Activated T-helper 2 cell treated with anti-CD3 and anti-CD28 coated beads, Interferon-gamma antibody, Interleukin-2, Interleukin-4, amounts not matched to agents 10 μg/mL and 5 μg/mL and 100 μg/mL, durations not matched to agents 14 hours and 24 hours and 36 hours (primary cell): ENCODE measurements around the gene ANKS1B. TPM values are rescaled to one million over a fixed set of nuclear protein-coding genes. Genes with fewer than 3 reads are reported as not detected.

Experiments
- DNase-seq: peaks from one replicate; pipeline ENCODE4 v3.0.0; 2021; ENCODE audit warnings: low spot score
- H3K27ac Mint-ChIP-seq: one replicate; pipeline ENCODE4 v1.8.0; 2021; ENCODE audit warnings: mixed read lengths
- H3K27me3 Mint-ChIP-seq: one replicate; pipeline ENCODE4 v1.8.0; 2021; ENCODE audit warnings: low read depth, mixed read lengths
- H3K36me3 Mint-ChIP-seq: one replicate; pipeline ENCODE4 v1.8.0; 2021; ENCODE audit warnings: low read depth, mixed read lengths
- H3K4me1 Mint-ChIP-seq: one replicate; pipeline ENCODE4 v1.8.0; 2021; ENCODE audit warnings: low read depth, mixed read lengths
- H3K4me3 Mint-ChIP-seq: one replicate; pipeline ENCODE4 v1.8.0; 2021; ENCODE audit warnings: low read depth, mild to moderate bottlenecking, moderate library complexity, mixed read lengths
- H3K9me3 Mint-ChIP-seq: one replicate; pipeline ENCODE4 v1.8.0; 2021; ENCODE audit warnings: mixed read lengths
- intact Hi-C: fragments of 100-400 bp; cut with micrococcal nuclease; formaldehyde crosslinking; loops from one replicate; pipeline ENCODE4 v1.15.1; 2023
- total RNA-seq: library from RNA; stranded (reverse); gene quantifications from 2 replicates; pipeline ENCODE4 v1.2.3, GENCODE V29; 2022

The ANKS1B gene
- total RNA-seq, 1 donor from 2014 or later: 1.0 TPM

- Mint-ChIP-seq H3K36me3 (no peaks in the 10 kb centered on the region), H3K4me1 (no peaks in the 10 kb centered on the region), H3K9me3 (no peaks in the 10 kb centered on the region), H3K27ac (no peak overlapping the region), H3K4me3 (no peak overlapping the region), H3K27me3 (no peaks in the 10 kb centered on the region)
- intact Hi-C loops: no loop called here
- no peak for DNase-seq
These were observed 831.4 kb downstream of the ANKS1B start for GRCh38 chr12:99153293-99153692.

GRCh38 chr12:99152337-99152736, 832.4 kb downstream of the ANKS1B start:
- intact Hi-C loops: no loop called here
- DNase-seq: no peak
- Mint-ChIP-seq H3K36me3 (no peaks in the 10 kb centered on the region), H3K9me3 (no peaks in the 10 kb centered on the region), H3K4me1 (no peaks in the 10 kb centered on the region), H3K4me3 (no peak overlapping the region), H3K27me3 (no peaks in the 10 kb centered on the region), H3K27ac (no peak overlapping the region)

DNA sequence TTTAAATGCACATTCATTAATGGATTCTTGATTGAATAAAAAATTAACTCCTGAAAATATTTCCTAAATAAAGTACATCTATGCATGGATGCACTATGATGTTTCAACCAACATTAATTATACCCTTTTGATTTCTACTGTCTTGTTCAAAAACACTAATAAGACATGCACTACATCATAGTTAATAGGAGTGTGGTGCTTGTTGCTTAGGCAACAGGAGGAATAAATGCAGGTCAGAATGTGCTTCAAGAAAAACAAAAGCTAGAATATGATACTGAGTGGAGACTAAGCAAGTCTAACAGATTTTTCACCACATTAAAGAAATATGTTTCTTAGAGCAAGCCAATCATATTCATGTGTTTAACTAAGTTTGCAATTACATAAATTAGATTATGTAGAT, 833.0 kb downstream of the ANKS1B start:
- Mint-ChIP-seq H3K4me3 (no peak overlapping the region), H3K27ac (no peak overlapping the region), H3K36me3 (no peaks in the 10 kb centered on the region), H3K27me3 (no peaks in the 10 kb centered on the region), H3K9me3 (no peaks in the 10 kb centered on the region), H3K4me1 (no peaks in the 10 kb centered on the region)
- intact Hi-C loops: no loop called here
- DNase-seq: no peak

GRCh38 chr12:99147130-99147529, 837.6 kb downstream of the ANKS1B start:
- peaks cover 5% of the 10 kb centered on the region for H3K9me3 Mint-ChIP-seq
- H3K4me1 Mint-ChIP-seq: no peaks in the 10 kb centered on the region
- no peaks in the 10 kb centered on the region for H3K36me3 Mint-ChIP-seq
- intact Hi-C loops: no loop called here
- DNase-seq: no peak
- no peak overlapping the region for H3K4me3 Mint-ChIP-seq
- no peaks in the 10 kb centered on the region for H3K27me3 Mint-ChIP-seq
- no peak overlapping the region for H3K27ac Mint-ChIP-seq

- Mint-ChIP-seq H3K27ac (no peak overlapping the region), H3K4me1 (no peaks in the 10 kb centered on the region), H3K36me3 (no peaks in the 10 kb centered on the region), H3K27me3 (no peaks in the 10 kb centered on the region), H3K9me3 (peaks cover 5% of the 10 kb centered on the region), H3K4me3 (no peak overlapping the region)
- intact Hi-C loops: no loop called here
- no peak for DNase-seq
These were observed 838.0 kb downstream of the ANKS1B start for GRCh38 chr12:99146730-99147129.

- Mint-ChIP-seq H3K27me3 (no peaks in the 10 kb centered on the region), H3K4me1 (no peaks in the 10 kb centered on the region), H3K4me3 (no peak overlapping the region), H3K36me3 (no peaks in the 10 kb centered on the region), H3K9me3 (peaks cover 5% of the 10 kb centered on the region), H3K27ac (no peak overlapping the region)
- intact Hi-C loops: no loop called here
- no peak for DNase-seq
These were observed 838.6 kb downstream of the ANKS1B start for GRCh38 chr12:99146185-99146584.

DNA sequence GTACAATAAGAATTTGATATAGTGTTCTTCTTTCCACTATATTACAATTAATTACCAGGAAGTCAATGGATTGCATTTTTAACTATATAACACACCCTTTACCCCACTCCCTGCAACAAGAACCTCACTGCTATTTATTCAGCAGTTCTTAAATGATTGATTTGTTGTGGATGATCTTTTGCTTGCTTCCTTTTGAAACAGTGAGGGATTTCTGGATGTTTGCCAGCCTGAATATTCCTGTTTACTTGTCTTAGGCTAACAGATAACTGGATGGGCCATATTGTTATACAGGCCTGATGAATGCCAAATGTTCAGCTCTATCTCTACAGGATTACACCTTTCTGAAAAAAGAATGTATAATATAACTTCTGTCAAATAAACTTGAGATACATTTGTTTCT, 842.1 kb downstream of the ANKS1B start:
- Mint-ChIP-seq H3K9me3 (peaks cover 5% of the 10 kb centered on the region), H3K27me3 (no peaks in the 10 kb centered on the region), H3K36me3 (no peaks in the 10 kb centered on the region), H3K27ac (no peak overlapping the region), H3K4me1 (no peaks in the 10 kb centered on the region), H3K4me3 (no peak overlapping the region)
- intact Hi-C loops: no loop called here
- DNase-seq: no peak

GRCh38 chr12:99140017-99140720, 844.6 kb downstream of the ANKS1B start:
- Mint-ChIP-seq H3K4me3 (no peak overlapping the region), H3K9me3 (peaks cover 5% of the 10 kb centered on the region), H3K27ac (no peak overlapping the region), H3K4me1 (no peaks in the 10 kb centered on the region), H3K27me3 (no peaks in the 10 kb centered on the region), H3K36me3 (no peaks in the 10 kb centered on the region)
- intact Hi-C loops: no loop called here
- no peak for DNase-seq

GRCh38 chr12:99138393-99138792, 846.3 kb downstream of the ANKS1B start:
- H3K4me1 Mint-ChIP-seq: no peaks in the 10 kb centered on the region
- peaks cover under 1% of the 10 kb centered on the region for H3K9me3 Mint-ChIP-seq
- intact Hi-C loops: no loop called here
- no peaks in the 10 kb centered on the region for H3K27me3 Mint-ChIP-seq
- H3K36me3 Mint-ChIP-seq: no peaks in the 10 kb centered on the region
- DNase-seq: no peak
- no peak overlapping the region for H3K27ac Mint-ChIP-seq
- no peak overlapping the region for H3K4me3 Mint-ChIP-seq

- Mint-ChIP-seq H3K27me3 (no peaks in the 10 kb centered on the region), H3K9me3 (no peaks in the 10 kb centered on the region), H3K36me3 (no peaks in the 10 kb centered on the region), H3K4me1 (no peaks in the 10 kb centered on the region), H3K4me3 (no peak overlapping the region), H3K27ac (no peak overlapping the region)
- intact Hi-C loops: no loop called here
- no peak for DNase-seq
These were observed 847.4 kb downstream of the ANKS1B start for GRCh38 chr12:99137124-99137855.

DNA sequence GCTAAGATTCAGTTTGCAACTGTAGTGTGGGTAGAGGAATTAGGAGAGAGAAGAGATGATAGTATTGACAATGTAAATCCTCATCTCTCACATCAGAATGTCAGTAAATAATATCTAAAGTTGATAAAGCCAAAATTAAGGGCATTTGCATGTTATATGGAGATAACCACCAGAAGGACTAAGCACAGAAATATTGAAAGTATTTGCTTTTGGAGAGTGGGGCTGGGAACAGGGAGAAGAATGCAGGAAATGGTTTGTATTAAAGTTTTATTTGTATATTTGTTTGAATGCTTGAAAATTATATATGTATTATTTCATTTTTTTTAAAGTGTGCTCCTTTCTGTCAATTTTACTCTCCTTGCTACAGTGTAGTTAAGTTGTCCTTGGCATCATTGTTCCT, 848.2 kb downstream of the ANKS1B start:
- Mint-ChIP-seq H3K4me3 (no peak overlapping the region), H3K27me3 (no peaks in the 10 kb centered on the region), H3K36me3 (no peaks in the 10 kb centered on the region), H3K4me1 (no peaks in the 10 kb centered on the region), H3K9me3 (no peaks in the 10 kb centered on the region), H3K27ac (no peak overlapping the region)
- no peak for DNase-seq
- intact Hi-C loops: no loop called here

DNA sequence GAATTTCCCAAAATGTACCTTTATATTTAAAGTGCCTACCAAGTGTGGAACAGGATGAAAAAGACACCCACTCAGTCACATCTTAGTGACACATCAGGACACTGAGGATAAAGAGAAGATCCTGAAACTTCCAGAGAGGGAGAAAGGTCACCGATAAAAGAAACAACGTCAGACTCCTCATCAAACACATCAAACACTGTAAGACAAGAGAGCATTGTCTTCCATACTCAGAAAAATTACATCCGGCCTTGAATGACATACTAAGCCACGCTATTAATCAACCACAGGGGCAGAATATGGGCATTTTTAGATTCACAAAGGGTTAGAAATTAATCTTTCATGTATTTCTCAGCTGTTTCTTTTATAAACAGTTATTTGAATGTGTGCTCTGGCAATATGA, 849.4 kb downstream of the ANKS1B start:
- Mint-ChIP-seq H3K4me3 (no peak overlapping the region), H3K9me3 (no peaks in the 10 kb centered on the region)

GRCh38 chr12:99133401-99133800, 851.3 kb downstream of the ANKS1B start:
- Mint-ChIP-seq H3K27me3 (no peaks in the 10 kb centered on the region), H3K36me3 (no peaks in the 10 kb centered on the region), H3K27ac (no peak overlapping the region), H3K4me3 (no peak overlapping the region), H3K4me1 (no peaks in the 10 kb centered on the region), H3K9me3 (no peaks in the 10 kb centered on the region)
- DNase-seq: no peak
- intact Hi-C loops: no loop called here

More for the DNA sequence above, 849.4 kb downstream of the ANKS1B start:
- H3K27ac Mint-ChIP-seq: no peak overlapping the region
- no peak for DNase-seq
- H3K27me3 Mint-ChIP-seq: no peaks in the 10 kb centered on the region
- H3K4me1 Mint-ChIP-seq: no peaks in the 10 kb centered on the region
- intact Hi-C loops: no loop called here
- H3K36me3 Mint-ChIP-seq: no peaks in the 10 kb centered on the region
